ENCODE results near the gene NT5C2.
"Not testable (repeated sequence)": the region's sequence is repeated elsewhere in the genome, so short reads cannot be mapped to it uniquely, and the experiment has no call there.

Gene NT5C2

DNA sequence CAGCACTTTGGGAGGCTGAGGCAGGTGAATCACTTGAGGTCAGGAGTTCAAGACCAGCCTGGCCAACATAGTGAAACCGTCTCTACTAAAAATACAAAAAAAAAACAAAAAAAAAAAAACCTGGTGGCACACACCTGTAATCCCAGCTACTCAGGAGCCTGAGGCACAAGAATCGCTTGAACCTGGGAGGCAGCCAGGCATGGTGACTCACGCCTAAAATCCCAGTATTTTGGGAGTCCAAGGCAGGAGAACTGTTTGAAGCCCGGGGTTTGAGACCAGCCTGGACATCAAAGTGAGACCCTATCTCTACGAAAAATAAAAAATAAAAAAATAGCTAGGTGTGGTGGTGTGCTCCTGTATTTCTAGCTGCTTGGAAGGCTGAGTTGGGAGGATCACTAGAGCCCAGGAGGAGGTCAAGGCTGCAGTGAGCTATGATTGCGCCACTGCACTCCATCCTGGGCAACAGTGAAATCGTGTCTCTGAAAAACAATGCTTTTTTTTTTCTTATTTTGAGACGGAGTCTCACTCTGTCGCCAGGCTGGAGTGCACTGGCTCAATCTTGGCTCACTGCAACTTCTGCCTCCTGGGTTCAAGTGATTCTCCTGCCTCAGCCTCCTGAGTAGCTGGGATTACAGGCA lies 29.2 kb downstream of the NT5C2 start:
- not testable (repeated sequence) for DNase-seq (ENCODE audit: low read depth in 2 of 2)

DNA sequence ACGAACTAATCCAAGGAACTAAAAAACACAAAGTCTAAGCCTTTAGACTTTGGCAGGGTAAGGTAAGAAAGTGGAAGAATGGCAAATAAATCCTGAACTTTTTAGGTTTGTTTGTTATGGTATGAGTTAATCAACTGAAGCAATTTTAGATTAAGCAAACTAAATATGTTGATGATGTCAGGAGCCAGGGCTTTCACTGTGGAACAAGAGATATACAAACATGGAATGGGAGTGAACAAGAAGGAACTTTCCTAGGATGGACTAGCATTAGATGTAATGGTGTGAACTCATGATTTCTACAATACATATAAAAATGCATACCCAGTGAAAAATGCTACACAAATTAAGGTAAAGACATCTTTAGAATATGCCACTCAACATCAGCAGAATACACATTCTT lies 35.8 kb downstream of the NT5C2 start:
- no peak for DNase-seq (ENCODE audit: low read depth in 2 of 2)

DNA sequence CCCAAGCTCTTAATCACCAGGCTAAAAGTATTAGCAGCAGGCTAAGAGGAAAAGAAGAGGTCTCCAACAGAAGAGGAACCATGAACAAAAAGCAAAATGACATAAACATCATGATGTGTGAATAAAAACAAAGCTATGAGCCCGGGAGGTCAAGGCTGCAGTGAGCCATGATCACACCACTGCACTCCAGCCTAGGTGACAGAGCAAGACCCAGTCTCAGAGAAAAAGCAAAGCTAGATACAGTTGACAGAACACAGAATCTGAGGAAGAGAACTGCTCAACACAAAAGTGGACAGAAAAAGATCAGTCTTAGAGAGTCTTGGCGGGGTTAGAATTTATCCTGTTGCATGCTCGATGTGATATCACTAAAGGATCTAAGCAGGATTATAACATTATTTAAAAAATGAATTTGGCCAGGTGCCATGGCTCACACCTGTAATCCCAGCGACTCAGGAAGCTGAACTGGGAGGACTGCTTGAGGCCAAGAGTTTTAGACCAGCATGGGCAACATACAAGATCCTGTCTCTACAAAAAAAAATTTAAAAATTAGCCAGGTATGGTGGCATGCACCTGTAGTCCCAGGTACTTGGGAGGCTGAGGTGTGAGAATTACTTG lies 37.5 kb downstream of the NT5C2 start:
- no peak for DNase-seq (ENCODE audit: low read depth in 2 of 2)

DNA sequence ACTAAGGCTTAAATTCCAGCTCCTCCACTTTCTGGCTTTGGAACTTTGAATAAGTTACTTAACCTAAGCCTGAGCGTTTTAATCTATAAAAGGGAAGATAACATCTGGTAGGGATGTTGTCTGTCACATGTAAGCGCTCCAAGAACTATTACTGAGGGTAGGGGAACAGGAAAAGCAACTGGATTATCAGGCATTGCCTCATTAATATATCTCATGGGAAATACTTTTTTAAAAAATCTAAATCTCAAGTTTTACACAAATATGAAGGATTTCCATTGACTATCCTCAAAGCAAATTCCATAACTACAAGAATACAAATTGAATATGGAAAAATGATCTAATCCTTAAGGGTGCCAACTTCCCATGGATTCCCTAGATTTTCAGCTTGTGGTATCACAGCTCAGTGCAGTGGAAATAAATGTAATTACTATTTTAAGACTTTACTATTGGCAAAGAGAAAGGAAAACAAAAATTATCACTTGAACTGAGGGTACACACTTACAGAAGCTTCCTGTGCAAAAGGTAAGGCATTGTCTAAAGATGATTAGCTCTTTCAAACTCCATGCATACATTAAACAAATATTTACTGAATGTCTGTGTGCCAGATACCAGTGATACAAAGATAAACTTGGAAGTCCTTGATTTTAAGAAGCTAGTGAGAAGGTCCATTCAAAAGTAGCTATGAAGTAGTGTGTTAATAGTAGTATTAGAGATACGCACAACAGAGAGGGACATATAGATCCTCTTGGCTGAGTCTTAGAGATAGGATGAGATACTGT lies 38.4 kb downstream of the NT5C2 start:
- DNase-seq (ENCODE audit: low read depth in 2 of 2) = no peak

DNA sequence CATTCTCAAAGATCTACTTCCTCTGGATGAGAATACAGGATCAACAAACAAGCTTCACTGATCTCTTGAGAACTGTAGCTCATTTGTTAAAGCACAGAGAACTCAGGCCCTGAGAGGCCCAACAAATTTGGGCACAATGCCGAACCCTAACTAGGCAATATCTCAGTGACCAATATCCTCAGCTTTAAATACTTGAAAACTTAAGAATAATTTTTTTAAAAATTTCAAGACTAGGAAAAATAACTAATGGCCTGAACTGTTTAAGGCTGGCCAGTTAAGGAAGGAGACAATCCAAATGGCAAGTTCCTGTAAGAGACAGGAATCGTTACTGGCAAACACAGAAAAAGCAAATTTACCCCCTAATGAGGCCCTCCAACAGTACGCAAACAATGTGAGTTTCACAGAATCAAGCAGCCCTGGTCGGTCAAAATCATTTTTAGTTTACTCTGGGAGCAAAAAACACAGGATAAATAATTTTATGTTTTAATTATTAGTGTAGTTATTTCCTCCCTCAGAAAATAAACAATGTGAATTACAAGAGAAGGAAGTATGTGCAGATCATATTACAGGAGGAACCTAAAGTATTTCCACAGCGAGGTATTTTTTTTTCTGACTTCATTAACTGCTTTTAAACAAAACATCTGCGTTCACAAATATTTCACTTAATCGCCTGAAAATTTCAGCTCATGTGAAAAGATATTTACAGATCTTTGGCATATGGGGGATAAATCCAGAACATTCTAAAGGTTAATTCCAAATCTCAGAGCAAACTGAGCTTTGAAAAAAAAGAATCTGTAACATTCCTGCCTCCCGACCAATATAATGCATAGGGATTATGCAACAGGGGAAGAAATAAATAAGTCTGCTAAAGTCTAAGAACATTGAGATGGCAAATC lies 39.5 kb downstream of the NT5C2 start:
- no peak for DNase-seq (ENCODE audit: low read depth in 2 of 2)

DNA sequence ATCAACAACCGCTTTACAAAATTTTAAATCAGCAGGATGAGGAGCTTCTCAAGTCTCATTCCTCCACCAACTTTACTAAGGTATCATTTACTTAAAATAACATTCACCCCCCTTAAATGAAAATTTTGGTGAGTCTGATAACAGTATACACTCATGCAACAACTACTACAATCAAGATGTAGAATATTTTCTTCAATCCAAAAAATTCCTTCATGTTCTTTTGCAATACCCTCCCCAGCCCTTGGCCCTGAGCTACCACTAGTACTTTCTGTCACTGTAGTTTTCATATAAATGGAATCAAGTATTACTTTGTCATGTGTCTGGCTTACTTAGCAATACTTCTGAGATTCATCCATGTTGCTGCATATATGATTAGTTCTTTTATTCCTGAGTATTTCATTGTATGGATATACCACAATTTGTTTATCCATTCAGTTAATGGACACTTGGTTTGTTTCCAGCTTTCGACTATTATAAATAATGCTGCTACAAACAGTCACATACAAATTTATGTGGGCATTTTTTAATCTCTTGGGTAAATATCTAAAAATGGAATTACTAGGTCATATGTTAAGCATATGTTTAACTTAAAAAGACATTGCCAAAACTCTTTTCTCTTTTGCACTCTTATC lies 43.0 kb downstream of the NT5C2 start:
- DNase-seq (ENCODE audit: low read depth in 2 of 2) = no peak

DNA sequence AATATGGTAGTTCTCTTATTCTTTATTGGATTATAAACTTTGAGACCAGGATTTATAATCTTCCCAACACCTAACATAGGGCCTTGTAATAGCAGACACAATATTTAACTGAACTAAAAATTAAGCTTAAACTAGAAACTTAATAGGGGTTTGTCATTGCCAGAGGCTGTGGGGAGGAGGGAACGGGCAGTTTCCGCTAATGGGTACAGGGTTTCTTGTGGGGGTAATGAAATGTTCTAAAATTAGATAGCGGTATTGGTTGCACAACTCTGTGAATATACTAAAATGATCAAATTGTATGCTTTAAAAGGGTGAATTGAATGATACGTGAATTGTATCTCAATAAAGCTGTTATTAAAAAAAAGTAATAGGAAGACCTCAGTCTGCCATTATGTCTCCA lies 45.4 kb downstream of the NT5C2 start:
- DNase-seq (ENCODE audit: low read depth in 2 of 2) = no peak

DNA sequence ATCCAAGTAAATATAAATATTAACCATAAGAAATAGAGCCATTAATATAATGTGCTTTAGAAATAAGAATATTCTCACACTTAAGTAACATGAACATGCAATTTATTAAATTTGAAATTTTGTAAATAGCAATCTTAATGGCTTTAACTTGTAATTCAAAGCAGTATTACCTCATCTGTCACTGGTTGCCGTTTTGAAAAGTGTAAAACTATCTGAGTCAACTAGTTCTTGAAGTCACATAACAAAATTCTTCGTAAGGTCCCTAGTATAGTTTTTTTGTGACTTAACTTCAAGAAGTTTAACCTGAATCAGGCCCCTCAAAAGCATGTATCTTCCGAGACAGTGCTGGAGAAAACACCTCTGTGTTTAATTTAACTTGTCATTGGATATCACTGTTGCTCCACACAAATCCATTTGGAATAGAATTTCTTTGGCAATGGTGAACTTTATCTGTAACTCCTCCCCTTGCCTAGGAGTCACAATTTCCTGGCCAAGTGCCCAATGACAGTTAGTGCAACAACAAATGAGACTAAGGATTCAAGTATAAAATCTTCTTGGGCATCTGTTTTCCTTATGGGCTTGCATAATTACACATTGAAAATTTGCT lies 47.1 kb downstream of the NT5C2 start:
- DNase-seq (ENCODE audit: low read depth in 2 of 2) = no peak

DNA sequence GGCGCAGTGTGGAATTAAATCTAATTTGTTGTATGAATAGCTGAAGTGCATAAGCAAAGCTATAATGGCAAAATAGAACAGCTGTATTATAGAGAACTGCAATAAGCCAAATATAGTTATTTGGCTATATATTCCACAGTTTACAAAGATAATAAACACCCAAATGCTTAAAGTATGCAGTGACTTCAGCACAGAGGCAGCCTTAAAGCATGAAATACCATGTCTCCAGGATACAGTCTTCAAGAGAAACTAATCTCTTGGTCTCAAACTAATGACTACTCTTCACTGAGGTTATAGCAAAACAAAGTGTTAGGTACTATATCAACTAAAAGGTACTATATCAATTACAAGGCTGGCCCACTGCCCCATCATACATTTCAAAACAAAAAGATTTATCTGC lies 48.0 kb downstream of the NT5C2 start:
- no peak for DNase-seq (ENCODE audit: low read depth in 2 of 2)

DNA sequence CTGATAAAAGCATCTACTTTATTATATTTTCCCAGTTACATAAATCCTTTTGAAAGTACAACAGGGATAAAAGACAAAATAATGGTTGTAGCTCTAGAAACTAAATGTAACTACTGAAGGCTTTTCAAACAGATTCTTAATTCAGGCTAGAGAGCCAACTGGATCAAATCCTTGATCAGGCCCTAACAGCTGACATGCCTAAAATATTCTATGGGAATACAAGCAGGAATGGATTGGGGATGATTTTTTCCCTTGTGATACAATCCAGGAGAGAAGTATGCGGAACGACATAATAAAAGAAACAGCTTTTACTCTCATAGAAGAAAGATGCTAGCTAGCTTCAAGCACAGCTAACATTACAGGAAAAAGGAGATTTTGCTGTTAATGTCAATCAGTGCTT lies 49.0 kb downstream of the NT5C2 start:
- DNase-seq (ENCODE audit: low read depth in 2 of 2) = no peak

DNA sequence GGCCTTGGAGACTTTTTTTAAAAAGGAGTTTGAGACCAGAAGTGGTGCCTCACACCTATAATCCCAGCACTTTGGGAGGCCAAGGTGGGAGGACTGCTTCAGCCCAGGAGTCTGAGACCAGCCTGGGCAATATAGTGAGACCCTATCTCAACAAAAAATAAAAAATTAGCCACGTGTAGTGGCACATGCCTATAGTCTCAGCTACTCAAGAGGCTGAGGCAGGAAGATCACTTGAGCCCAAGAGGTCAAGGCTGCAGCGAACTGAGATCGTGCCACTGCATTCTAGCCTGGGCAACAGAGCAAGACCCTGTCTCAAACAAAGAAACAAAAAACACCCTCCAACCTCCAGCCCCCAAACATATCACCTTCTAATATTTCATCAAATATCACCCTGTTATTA lies 49.4 kb downstream of the NT5C2 start:
- DNase-seq (ENCODE audit: low read depth in 2 of 2) = not testable (repeated sequence)

DNA sequence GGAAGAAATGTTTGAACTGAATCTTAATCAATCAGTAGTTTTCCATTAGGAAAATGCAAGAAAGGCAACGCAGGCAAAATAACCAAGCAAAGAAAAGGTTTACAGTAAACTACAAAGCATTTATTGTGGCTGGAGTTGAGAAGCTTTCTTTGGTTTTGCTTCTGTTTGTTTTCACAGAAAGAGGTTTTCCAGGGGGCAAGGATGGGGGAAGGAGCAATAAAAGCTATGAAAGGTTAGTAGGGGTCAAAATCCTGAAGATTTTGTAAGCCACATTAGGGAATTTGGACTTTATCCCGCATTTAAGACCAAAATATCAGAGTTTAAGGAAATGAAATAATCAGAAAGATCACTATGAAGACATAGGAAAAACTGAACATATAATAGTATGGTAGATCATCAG lies 51.1 kb downstream of the NT5C2 start:
- no peak for DNase-seq (ENCODE audit: low read depth in 2 of 2)

DNA sequence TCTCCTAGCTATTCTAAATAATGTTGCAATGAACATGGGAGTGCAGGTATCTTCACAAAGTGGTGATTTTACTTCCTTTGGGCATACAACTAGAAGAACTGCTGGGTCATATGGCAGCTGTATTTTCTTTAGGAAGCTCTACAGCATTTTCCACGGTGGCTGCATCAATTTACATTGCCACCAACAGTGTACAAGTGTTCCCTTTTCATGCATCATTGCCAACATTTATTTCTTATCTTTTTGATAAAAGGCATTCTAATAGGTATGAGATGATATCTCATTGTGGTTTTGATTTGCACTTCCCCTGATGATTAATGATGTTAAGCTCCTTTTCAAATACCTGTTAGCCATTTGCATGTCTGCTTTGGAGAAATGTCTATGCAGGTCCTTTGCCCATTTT lies 52.6 kb downstream of the NT5C2 start:
- no peak for DNase-seq (ENCODE audit: low read depth in 2 of 2)

DNA sequence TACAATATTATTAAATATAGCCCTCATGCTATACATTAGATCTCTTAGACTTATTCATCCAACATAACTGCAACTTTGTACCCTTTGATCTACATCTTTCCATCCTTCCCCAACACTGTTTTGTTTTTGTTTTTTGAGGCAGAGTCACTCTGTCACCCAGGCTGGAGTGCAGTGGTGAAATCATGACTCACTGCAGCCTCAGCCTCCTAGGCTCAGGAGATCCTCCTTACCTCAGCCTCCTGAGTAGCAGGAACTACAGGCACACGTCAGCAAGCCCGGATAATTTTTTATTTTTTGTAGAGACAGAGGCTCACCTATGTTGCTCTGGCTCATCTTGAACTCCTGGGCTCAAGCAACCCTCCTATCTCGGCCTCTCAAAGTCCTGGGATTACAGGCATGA lies 53.3 kb downstream of the NT5C2 start:
- DNase-seq (ENCODE audit: low read depth in 2 of 2) = no peak

DNA sequence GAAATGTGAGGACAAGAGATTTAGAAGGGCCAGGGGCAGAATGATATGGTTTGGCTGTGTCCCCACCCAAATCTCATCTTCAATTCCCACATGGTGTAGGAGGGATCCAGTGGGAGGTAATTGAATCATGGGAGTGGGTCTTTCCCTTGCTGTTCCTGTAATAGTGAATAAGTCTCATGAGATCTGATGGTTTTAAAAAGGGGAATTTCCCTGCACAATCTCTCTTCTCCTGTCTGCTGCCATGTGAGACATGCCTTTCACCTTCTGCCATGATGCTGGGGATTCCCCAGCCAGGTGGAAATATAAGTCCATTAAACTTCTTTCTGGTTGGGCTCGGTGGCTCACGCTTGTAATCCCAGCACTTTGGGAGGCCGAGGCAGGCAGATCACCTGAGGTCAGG lies 57.9 kb downstream of the NT5C2 start:
- not testable (repeated sequence) for DNase-seq (ENCODE audit: low read depth in 2 of 2)

DNA sequence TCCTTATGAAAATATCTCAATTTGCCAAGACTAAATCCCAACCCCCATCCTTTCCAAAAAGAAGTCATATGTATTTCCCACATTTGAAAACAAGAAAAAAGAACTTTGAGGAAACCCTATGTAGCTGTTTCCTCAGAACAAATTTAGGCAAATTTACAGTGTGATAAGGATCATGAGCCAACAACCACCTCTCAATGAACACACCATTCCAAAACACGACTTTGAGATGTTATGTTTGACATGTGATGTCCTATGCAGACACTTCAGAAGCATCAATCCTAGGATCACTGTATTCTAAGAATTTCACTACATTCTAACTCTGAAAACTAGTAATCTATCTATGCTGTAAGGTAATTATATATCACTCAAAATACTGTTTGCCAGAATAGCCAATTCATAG lies 62.2 kb downstream of the NT5C2 start:
- no peak for DNase-seq (ENCODE audit: low read depth in 2 of 2)

DNA sequence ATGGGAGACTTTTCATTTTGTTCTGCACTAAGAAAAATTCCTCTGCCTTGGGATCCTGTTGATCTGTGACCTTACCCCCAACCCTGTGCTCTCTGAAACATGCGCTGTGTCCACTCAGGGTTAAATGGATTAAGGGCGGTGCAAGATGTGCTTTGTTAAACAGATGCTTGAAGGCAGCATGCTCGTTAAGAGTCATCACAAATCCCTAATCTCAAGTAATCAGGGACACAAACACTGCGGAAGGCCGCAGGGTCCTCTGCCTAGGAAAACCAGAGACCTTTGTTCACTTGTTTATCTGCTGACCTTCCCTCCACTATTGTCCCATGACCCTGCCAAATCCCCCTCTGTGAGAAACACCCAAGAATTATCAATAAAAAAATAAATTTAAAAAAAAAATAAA lies 62.9 kb downstream of the NT5C2 start:
- DNase-seq (ENCODE audit: low read depth in 2 of 2) = not testable (repeated sequence)

DNA sequence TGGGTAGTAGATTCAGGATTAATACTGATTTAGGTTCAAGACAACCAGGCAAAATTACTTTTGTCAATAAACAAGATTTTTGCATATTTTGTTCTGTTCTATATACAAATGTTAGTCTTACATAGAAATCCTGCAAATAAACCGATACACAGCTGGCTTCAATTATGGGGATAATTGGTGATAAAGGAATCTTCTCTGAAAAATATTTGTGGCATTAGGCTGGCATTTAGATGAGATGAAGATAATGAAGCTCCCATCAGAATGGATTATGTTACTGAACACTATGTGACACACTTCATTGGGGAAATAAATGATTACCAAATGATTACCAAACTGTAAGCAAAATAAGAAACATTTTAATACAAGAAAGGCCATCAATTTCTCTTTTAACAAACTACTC lies 65.8 kb downstream of the NT5C2 start:
- no peak for DNase-seq (ENCODE audit: low read depth in 2 of 2)

DNA sequence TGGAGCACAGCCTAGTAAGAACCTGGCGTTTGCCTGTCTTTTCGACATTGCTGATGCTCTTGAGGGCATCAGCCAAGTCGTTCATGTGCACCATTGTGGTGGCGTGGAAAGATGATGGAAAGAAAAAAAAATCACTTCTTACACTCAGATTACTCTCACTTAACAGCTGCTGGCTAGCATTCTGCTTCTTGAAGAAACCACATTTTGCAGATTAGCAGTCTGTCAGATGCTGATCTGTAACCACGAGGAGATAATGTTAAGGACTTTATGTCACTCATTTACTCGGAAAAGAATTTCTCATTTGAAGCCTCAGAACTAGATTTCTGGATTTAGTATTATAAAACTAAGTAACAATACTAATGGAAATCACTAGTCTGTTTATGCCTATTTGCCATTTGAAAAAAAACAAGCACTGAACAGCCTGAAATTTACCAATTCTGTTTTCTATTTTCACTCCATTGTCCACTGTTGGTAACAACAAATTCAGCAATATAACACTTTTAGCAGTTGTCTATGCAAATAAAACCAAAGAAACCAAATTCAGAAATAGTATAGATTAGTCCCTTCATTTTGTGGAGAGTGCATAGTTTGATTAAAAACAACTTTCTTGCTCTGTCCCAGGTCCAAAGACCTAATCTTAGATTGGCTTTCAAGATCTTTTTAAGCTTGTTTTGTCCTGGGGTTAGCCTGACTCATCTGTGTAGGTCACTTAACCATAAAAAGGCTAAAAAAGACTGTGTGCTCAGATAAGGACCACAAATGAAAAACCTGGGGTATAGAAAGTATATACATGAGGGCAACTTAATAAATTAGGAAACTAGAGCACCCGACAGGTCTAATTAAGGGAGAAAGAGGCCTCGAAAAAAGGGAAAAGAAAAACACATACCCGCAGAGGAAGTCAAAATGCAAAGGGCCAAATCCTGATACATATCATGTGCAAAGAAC lies 67.5 kb downstream of the NT5C2 start:
- DNase-seq (ENCODE audit: low read depth in 2 of 2) = no peak

DNA sequence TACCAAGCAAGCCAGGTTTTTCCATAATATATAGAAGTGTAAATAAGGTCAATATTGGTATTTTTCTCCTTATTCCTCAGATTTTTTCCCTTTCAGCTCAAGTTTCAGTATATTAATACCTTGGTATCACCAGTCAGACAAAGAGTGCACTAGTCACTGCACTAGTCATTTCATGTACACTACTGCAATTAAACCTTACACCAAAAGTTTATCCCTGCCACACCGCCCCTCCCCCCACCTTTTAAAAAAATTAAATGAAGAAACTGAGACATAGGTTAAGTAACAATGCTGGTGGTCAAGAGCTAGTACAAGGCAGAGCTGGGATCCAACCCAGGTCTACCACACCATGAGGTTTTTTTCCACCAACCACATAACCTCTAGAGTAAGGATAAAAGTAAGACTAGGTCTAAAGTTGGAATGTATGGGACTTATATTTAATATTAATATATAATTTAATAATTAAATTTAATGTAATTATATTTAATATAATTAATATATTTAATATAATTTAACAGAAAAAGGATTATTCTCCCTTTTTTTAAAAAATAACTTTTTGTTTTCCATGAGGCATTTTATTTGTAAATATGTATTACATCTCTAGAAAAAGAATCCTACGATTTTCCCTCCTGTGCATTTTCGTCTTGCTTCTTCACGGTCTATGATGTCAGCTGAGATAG lies 68.5 kb downstream of the NT5C2 start:
- DNase-seq (ENCODE audit: low read depth in 2 of 2) = no peak

All from stimulated activated CD8-positive, alpha-beta memory T cell treated with anti-CD3 and anti-CD28 coated beads, Interleukin-7, amount 100 ng/mL, for 1 hour (primary cell).